T-helper 2 cell (primary cell): ENCODE results near the gene UBE2B.
A peak's percentile ranks its signal among the peaks of the same experiment; 100 is the strongest.
"Not testable (repeated sequence)": the region's sequence is repeated elsewhere in the genome, so short reads cannot be mapped to it uniquely, and the experiment has no call there.

Experiments
- DNase-seq, 5 experiments: peaks; one replicate each; pipeline versions ENCODE4 v3.0.0 to v3.0.0-alpha.2; 2012 to 2022

The UBE2B gene

DNA sequence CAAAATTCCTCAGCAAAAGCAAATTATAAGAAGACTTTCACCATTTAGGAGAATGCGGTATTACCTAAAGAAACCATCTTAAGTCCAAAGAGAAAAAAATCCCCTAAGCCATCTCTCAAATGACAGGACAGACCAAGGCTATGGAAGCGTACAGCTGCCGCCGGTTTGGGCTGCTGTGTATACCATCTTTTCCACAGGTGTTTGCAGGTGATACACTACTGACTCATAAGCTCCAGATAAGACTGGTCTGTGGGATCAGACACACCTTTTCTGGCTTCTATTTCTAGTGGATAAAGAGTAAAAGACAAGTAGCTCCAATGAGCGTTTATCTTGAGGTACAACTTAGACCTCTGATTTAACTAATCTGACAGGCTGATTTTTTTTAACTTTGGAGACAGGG is 32.6 kb downstream of the UBE2B start:
- DNase-seq, result no peak

DNA sequence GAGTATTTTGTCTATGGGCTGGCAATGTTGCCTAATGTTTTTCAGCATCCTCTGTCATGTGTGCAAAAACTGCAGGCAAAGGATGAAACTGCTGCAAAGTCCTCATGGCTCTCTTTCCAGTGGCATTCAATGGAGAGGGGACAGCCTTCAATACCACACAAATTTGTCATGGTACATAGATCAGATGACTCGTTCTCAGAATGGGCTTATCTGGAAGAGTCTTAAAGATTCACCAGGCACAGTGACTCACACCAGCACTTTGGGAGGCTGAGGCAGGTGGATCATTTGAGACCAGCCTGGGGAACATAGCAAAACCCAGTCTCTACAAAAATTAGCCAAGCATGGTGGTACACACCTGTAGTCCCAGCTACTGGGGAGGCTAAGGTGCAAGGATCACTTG is 35.0 kb downstream of the UBE2B start:
- no peak for DNase-seq

DNA sequence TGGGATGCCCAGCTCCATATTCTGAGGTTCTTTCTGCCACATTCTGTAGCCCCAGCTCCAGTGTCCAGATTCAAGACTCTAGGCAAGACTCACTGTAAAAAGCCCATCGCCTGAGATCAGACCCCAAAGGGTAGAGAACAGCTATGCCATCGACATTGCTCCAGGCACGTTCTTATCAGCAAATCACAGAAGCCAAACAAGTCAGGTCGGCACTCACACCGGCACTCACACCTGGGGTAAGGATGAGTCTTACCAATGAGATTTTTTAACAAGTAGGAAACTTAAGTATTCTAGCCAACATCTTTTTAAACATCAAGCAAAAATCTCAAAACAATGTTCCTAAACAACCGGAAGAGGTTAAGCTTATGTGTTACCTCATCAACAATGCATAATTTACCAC is 38.0 kb downstream of the UBE2B start:
- no peak for DNase-seq

DNA sequence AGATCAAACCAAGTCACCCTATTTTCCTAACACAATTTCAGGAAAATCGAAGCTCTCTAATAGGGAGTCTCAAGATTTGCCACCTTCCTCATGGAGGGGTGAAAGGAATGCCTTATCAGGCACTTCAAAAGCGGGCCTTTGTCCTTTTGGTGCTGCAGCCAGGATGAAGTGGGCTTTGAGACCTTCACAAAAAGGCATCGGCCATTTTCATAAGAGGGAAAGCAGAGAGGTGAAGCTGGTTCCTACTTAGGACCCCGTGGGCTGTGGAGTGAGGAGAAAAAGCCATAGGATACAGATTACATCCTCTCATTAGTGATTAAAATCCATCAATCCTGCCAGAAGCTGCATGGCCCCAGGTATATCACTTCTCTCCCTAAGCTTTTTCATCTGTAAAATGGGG is 39.5 kb downstream of the UBE2B start:
- no peak for DNase-seq

DNA sequence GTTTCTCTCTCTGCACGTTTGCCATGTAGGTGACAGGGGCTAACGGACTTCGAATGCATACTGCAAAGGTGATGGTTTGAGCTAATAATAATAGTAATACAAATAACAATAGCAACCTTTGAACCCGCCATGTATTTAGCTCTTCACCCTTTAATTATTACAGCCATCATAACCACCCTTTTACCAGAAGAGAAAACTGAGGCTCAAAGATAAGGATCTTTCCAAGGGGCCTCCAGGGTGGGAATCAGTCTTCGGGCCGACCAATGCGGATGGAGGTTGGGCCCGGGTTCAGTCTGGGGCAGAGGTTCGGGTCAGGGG is 39.8 kb downstream of the UBE2B start:
- no peak for DNase-seq

DNA sequence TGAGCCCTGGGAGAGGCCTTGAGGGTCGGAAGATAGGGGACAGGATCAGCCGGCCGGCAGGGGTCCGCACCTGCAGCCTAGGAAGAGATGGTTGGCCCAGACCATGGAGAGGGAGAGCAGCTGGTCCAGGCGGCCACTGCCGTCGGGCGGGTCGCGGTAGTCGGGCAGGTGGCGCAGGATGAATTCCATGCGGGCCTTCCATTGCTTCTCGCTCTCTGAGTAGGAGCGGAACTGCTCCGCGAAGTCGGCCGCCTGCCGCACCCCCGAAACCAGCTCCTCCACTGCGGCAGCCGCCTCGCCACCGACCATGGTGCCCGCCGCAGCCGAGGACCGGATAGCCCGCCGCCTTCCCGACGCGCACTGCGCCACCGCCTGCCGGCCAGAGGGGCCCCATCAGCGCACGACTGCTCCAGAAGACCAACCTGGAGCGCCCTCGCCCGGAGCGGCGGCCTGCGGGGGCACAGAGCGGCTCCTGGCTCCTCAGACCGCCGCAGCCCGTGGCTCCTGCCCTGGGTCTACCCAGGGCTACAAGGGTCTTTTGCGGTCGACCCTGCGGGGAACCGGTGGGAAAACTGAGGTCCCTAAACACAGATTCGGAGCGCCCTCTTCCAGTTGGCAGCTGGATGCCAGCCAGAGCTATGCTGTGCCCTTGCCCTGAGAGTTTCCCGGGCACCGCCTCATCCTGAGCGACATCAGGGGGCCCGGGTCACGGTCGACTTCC is 40.3 kb downstream of the UBE2B start, which contains the start of gene CDKN2AIPNL:
CDKN2AIPNL (minus strand) TSS at position 336 of the 721 bp plus-strand sequence; CDS start at position 309, 27 bp downstream.
- peak; percentile 71 to 93 (median 83) for DNase-seq

DNA sequence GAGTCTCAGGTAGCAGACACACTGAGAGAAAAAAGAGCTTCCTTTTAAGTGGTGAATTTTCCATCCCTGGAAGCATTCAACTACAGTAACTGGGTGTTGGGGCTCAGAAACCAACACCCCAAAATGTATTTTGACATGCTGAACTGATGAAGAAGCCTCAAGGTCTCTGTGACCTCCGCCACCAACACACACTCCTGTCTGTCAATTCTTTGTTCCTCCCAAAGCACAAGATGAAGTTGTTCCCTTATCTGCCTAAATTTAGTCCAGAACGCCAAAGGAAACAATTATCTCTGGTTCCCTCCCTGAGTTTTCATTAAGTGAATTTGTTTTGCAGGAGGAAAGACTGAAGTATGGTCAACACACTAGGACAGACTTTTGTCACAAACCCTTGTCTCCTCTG is 41.7 kb downstream of the UBE2B start:
- no peak for DNase-seq

DNA sequence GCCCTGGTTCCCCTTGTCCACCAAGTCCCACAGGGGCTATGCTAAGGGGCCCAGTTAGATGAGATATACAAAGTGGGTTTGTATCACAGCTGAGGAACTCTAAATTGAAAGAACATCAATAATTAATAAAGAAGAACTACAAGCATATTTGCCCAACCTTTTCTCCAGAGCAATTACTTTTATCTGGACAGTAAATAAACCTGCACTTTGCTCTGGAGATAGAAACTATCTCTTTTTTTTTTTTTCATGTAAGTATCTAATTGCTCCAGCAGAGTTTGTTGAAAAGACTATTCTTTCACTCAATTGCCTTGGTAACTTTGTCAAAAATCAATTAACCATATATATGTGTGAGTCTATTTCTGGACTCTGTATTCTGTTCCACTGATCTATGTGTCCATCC is 46.3 kb downstream of the UBE2B start:
- DNase-seq, result no peak

DNA sequence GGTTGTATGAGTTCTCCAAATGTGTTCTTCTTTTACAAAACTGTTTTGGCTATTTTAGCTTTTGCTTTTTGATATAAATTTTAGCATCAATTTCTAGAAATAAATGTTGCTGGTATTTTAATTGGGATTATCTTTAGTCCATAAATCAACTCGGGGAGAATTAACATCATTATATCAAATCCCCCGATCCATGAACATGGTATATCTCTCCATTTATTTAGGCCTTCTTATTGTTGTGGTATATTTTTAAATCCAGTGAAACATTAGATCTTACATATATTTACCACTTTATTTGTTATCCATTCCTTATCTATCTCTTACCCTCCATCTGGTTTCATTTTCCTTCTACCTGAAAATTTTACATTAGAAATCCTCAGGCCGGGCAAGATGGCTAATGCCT is 47.6 kb downstream of the UBE2B start:
- no peak for DNase-seq

DNA sequence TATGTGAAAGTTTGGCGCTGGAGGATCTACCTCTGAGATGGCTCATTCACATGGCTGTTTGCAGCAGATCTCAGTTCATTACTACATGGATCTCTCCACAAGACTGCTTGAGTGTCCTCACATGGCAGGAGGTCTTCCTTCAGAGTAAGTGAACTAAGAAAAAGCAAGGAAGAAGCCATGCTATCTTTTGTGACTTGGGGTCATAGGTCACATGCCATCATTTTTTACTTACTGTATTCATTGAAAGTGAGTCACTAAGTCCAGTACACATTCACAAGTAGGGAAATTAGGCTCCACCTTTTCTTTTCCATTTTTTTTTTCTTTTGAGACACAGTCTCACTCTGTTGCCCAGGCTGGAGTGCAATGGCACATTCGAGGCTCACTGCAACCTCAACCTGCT is 49.0 kb downstream of the UBE2B start:
- no peak for DNase-seq

DNA sequence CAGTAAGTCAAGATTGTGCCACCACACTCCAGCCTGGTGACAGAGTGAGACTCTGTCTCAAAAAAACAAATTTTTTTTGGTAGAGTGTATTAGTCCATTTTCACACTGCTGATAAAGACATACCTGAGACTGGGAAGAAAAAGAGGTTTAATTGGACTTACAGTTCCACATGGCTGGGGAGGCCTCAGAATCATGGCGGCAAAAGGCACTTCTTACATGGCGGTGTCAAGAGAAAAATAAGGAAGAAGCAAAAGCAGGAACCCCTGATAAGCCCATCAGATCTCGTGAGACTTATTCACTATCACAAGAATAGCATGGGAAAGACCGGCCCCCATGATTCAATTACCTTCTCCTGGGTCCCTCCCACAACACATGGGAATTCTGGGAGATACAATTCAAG is 49.7 kb downstream of the UBE2B start:
- not testable (repeated sequence) for DNase-seq

DNA sequence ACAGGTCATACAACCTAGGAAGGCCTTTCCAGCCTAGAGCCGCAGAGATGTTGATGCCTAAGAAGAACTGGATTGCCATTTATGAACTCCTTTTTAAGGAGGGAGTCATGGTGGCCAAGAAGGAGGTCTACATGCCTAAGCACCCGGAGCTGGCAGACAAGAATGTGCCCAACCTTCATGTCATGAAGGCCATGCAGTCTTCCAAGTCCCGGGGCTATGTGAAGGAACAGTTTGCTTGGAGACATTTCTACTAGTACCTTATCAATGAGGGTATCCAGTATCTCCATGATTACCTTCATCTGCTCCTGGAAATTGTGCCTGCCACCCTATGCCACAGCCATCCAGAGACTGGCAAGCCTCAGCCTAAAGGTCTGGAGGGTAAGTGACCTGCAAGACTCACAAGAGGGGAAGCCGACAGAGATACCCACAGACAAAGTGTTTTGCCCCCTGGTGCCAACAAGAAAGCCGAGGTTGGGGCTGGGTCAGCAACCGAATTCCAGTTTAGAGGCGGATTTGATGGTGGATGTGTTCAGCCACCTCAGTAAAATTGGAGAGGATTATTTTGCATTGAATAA is 51.5 kb downstream of the UBE2B start:
- DNase-seq, result no peak

DNA sequence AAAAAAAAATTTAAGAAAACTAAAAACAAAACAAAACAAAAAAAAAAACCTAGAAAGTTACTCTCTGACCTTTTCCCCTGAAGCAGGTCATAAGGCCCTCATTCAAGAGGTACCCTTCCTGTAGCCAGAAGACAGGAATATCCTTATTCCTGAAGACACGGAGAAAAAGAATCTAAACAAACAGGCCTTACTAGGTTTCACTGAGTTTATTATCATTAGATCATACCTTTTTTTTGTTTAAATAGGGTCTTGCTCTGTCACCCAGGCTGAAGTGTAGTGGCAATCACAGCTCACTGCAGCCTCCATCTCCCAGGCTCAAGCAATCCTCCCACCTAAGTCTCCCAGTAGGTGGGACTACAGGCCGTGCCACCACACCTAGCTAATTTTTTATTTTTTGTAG is 52.0 kb downstream of the UBE2B start:
- no peak for DNase-seq

DNA sequence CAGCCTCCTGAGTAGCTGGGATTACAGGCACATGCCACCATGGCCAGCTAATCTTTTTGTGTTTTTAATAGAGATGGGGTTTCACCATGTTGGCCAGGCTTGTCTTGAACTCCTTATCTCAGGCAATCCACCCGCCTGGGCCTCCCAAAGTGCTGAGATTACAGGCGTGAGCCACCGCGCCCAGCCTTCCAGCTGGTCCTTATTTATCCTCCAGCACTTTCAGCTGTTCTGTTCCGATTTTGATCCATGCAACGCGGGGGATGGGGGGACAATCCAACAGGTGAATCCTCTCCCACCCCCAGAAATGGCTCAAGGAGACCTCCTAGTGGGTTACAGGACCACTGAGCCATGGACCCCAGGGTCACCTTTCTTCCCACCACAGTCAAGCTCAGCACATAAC is 55.0 kb downstream of the UBE2B start:
- DNase-seq, result no peak

DNA sequence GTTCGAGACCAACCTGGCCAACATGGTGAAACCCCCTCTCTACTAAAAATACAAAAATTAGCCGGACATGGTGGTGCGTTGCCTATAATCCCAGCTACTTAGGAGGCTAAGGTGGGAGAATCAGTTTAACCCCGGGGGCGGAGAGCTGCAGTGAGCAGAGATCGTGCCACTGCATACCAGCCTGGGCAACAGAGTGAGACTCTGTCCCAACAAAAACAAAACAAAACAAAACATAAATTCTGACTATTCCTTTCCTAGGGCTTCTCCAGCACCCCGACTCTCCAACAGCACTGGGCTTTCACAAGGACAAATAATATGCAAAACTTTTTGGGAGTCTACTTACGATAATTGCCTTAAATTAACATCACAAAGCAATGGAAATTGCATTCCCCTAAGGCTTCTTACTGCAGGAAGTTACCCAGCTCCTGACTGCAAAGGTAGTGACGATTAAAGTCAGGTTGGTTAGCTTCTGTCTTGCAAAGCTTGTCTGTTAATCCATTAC is 56.2 kb downstream of the UBE2B start:
- no peak for DNase-seq

DNA sequence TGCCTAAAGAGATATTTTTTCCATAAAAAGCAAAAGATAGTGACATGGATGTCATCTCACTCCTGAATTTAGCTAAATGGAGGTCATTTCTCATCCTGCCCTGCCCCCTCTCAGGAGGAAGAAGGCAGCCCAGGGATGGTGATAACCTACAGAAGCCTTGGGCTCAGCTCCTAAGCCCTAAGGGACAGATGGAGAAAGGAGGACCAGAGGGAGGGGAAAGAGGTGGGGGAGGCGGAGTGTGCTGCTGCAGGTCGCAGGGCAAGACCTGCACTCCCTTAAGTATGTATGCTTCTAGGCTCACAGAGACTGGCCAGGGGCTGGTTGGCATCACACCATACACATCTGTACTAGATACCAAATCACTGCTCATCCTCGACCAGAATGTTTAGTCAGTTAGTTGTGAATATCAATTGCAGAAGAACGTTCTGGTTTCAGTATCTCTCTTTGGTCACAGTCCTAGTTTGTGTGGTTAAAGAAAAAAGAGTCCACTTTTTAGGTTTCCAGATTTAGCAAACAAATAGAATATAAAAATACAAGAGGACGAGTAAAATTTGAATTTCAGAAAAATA is 58.7 kb downstream of the UBE2B start:
- no peak for DNase-seq

DNA sequence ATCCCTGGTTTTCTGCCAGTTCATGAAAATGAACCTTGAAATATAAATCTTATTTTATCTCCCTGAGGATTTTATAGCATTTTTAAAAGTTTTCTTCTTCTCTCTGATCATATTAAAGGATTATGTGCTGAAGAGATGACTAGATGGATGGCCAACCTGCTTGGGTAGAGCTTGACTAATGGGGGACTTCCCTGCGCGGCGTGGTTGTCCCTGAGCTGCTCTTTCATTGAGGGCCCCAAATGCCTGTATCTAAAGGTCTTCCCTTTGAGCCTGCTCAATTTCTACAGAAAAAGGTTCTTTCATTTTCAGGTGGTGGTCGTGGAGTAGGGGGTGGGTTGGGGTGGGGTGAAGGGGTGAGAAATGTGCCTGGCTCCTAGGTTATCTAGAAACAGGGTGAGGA is 60.8 kb downstream of the UBE2B start:
- DNase-seq, result no peak

DNA sequence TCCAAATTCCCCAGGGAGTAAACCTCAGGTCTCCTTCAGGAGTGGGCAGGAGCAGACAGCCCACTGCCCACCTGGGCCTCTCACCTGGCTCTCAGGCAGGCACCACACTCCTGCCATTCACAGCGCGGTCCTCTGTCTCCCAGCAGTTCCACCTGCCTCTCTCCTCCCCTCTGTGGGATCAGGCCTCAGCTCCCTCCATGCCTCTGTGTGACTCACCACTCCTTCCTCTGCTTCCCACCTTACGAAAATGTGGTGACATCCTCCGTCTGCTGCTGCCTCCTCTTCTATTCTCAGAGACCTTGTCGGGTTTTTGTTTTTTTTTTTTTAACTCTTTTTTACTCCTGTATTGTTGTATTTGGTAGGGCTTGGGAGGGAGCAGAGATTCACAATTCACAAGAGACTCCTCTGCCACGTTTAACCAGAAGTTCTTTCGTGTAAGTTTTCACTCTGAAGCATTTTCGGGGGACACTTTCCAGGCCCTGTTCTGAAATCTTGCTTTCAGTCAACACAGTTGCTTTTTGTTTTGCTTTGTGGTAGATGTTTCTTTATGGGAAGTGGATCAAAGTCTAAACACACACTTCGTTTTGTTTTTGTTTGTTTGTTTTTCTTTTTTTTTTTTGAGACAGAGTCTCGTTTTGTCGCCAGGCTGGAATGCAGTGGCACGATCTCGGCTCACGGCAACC is 61.4 kb downstream of the UBE2B start:
- DNase-seq, result no peak

DNA sequence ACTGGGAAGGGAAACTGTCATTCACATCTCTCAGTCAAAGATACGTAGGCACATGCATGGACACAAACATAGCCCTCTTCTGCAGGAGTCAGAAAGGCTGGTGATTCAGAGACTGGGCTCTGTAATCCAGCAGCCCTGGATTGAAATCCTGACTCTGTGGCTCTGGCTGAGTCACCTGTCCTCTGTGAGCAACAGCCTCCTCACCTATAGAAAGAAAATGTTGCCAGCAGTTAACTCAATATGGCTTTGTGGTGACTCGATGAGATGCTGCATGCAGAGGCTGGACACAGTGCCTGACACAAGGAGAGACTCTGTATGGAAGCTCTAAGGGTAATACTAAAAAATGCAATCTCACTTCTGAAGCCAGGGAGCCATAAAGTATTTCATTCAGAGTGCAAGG is 64.2 kb downstream of the UBE2B start:
- DNase-seq, result no peak

DNA sequence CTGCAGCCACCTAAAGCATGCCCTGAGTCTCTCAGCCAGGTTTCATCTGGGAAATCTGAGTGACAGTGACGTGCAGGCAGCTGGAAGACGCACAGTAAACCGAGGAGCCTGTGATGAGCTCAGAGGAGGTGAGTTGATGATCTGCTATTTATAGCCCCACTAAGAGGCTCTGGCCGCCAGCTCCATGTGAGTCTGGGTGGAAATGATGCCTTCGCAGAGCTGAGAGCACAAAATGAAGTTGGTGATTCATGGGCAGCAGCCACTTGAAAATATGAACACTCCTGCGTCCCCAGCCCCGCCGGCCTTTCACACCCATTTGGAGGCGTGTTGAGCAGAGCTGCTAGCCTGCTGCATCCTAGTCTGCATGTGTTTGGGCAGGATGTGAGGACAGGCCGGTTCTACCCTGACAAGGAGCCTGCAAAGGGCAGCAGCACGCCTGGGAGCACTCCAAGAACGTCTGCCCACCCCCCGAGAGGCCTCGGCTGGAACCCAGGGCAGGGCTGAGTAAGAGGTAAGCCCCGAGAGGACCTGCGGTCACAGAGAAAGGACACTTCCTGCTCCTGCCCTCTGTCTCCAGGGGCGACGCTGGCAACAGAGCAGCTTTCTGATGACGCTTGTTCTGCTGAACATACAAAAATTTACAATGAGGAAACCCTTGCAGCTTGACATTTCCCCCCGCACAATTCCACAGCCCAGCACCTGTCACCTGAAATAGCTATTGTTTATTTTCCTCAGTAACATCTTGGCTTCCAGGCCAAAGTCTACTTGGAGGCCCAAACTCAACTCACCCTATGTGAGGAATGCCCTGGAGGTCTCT is 65.4 kb downstream of the UBE2B start:
- DNase-seq, result peak in 3 of 5 experiments; percentile 11 to 84 (median 22)

DNA sequence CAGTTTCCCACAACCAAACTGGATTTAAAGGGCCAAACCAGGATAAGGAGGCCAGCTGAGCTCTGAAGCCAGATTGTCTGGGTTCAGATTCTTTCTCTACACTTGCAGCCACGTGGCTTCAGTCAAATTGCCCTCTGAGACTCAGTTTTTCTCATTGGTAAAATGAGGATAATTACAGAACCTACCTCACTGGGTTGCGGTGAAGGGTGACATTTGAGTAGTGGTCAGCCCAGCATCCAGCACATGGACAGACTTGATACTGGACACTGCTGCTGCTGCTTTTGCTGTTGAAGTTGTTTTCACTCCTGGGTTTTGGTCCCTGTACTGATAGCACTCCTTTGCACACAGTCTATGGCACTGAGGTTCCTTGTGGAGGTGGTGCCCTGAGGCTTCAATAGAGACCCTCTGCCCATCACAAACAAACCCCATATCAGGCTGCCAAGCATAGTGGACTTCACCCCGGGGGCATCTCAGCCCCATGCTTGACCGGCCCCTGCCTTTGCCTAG is 66.0 kb downstream of the UBE2B start:
- DNase-seq, result no peak

DNA sequence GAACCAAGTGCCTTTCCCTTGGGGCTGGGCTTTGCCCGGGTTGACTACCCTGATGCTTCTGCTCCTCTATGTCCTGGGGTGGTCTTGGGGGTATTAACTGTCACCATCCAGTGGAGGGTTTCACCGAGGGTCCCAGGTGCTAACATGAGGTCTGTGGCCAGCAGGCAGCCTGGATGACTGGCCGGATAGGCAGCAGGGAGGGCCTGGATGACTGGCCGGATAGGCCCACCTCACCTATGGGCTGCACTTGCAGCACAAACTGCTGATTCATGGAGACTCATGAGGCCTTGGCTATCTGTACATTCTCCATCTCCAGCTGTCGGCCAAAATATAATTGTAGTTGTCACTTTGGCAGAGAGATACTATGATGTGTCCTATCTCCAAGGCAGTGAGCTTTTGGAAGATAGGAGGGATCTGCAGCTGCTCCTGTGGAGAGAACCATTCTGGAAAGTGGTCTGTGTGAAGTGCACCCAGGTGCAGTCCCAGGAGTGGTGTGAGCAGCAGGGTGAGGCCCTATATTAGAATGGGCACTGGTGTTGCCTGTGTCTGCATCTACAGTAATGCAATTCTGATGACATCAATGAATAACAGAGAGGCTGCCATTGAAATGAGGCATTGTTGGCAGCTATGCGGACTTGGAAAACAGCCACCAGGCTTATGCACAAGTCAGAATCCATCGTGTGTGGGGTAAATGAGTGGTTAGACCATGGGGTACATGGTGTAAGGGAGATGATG is 66.6 kb downstream of the UBE2B start:
- DNase-seq, result no peak
